Ectodermal cell (in vitro differentiated cells): ENCODE measurements around the gene ADAMTS2.

ENCODE experiments used
- H3K27ac ChIP-seq: 2 replicates; pipeline ENCODE4 v1.7.0; 2013; ENCODE audit warnings: mild to moderate bottlenecking, low read depth, low read length; ENCODE audit not compliant: insufficient read depth, poor library complexity, severe bottlenecking
- H3K27me3 ChIP-seq: 2 replicates; pipeline ENCODE4 v1.7.0; 2013; ENCODE audit warnings: mild to moderate bottlenecking, low read length; ENCODE audit not compliant: insufficient read depth, control insufficient read depth, poor library complexity, severe bottlenecking
- H3K36me3 ChIP-seq: one replicate; pipeline ENCODE4 v1.7.0; 2013; ENCODE audit warnings: low read length; ENCODE audit not compliant: control insufficient read depth, insufficient read depth
- H3K4me1 ChIP-seq: one replicate; pipeline ENCODE4 v1.7.0; 2013; ENCODE audit warnings: low read length; ENCODE audit not compliant: control insufficient read depth, insufficient read depth
- H3K4me3 ChIP-seq: 2 replicates; pipeline ENCODE4 v1.7.0; 2013; ENCODE audit warnings: low read depth, low read length, control low read depth; ENCODE audit not compliant: insufficient read depth
- H3K9me3 ChIP-seq: 2 replicates; pipeline ENCODE4 v1.7.0; 2013; ENCODE audit warnings: mild to moderate bottlenecking, low read length, moderate library complexity; ENCODE audit not compliant: control insufficient read depth
- WGBS, 2 experiments: methylation state at CpG; one replicate each; pipeline ENCODE4 v1.1.7; 2013; ENCODE audit warnings: missing lambda C conversion rate in 2 of 2; 5-methylcytosine and 5-hydroxymethylcytosine counted together

ADAMTS2 gene

GRCh38 chr5:179135006-179135405, 210.3 kb downstream of the ADAMTS2 start:
- Histone ChIP-seq H3K27ac (no peak overlapping the region), H3K4me1 (no peaks in the 10 kb centered on the region), H3K9me3 (no peaks in the 10 kb centered on the region), H3K36me3 (no peaks in the 10 kb centered on the region), H3K4me3 (no peak overlapping the region), H3K27me3 (no peaks in the 10 kb centered on the region)
- 84 to 89% methylated on average over 19 of the region's 19 CpGs for WGBS, 2 experiments

- Histone ChIP-seq H3K27ac (no peak overlapping the region), H3K4me3 (no peak overlapping the region), H3K4me1 (no peaks in the 10 kb centered on the region), H3K36me3 (no peaks in the 10 kb centered on the region), H3K27me3 (no peaks in the 10 kb centered on the region), H3K9me3 (no peaks in the 10 kb centered on the region)
- WGBS, 2 experiments, result 89 to 92% methylated on average over 16 of the region's 16 CpGs
Observed at GRCh38 chr5:179134511-179134910, 210.8 kb downstream of the ADAMTS2 start.

- Histone ChIP-seq H3K27me3 (no peaks in the 10 kb centered on the region), H3K9me3 (no peaks in the 10 kb centered on the region), H3K36me3 (no peaks in the 10 kb centered on the region), H3K27ac (no peak overlapping the region), H3K4me3 (no peak overlapping the region), H3K4me1 (no peaks in the 10 kb centered on the region)
- 89 to 91% methylated on average over 23 of the region's 23 CpGs for WGBS, 2 experiments
Observed at GRCh38 chr5:179132586-179133355, 212.5 kb downstream of the ADAMTS2 start.

- WGBS, 2 experiments, result 88% methylated on average over 15 of the region's 15 CpGs
- Histone ChIP-seq H3K36me3 (no peaks in the 10 kb centered on the region), H3K27ac (no peak overlapping the region), H3K9me3 (no peaks in the 10 kb centered on the region), H3K27me3 (no peaks in the 10 kb centered on the region), H3K4me1 (no peaks in the 10 kb centered on the region), H3K4me3 (no peak overlapping the region)
Observed at GRCh38 chr5:179131886-179132585, 213.2 kb downstream of the ADAMTS2 start.

GRCh38 chr5:179131321-179131835, 213.9 kb downstream of the ADAMTS2 start:
- Histone ChIP-seq H3K4me3 (no peak overlapping the region), H3K27me3 (no peaks in the 10 kb centered on the region), H3K4me1 (no peaks in the 10 kb centered on the region), H3K27ac (no peak overlapping the region), H3K36me3 (no peaks in the 10 kb centered on the region), H3K9me3 (no peaks in the 10 kb centered on the region)
- WGBS, 2 experiments, result 87 to 95% methylated on average over 10 of the region's 10 CpGs

GRCh38 chr5:179130101-179130681, 215.1 kb downstream of the ADAMTS2 start:
- H3K9me3 ChIP-seq, result no peaks in the 10 kb centered on the region
- no peak overlapping the region for H3K4me3 ChIP-seq
- H3K27me3 ChIP-seq, result no peaks in the 10 kb centered on the region
- H3K36me3 ChIP-seq, result no peaks in the 10 kb centered on the region
- H3K4me1 ChIP-seq, result no peaks in the 10 kb centered on the region
- WGBS, 2 experiments, result 92 to 94% methylated on average over 14 of the region's 14 CpGs
- H3K27ac ChIP-seq, result no peak overlapping the region

- Histone ChIP-seq H3K36me3 (no peaks in the 10 kb centered on the region), H3K27ac (no peak overlapping the region), H3K4me1 (no peaks in the 10 kb centered on the region), H3K27me3 (no peaks in the 10 kb centered on the region), H3K4me3 (no peak overlapping the region), H3K9me3 (no peaks in the 10 kb centered on the region)
- 92 to 93% methylated on average over 18 of the region's 18 CpGs for WGBS, 2 experiments
Observed at GRCh38 chr5:179129607-179130071, 215.6 kb downstream of the ADAMTS2 start.

GRCh38 chr5:179128976-179129375, 216.3 kb downstream of the ADAMTS2 start:
- 90 to 93% methylated on average over 14 of the region's 14 CpGs for WGBS, 2 experiments
- no peaks in the 10 kb centered on the region for H3K4me1 ChIP-seq
- H3K9me3 ChIP-seq, result no peaks in the 10 kb centered on the region
- H3K27me3 ChIP-seq, result no peaks in the 10 kb centered on the region
- no peak overlapping the region for H3K4me3 ChIP-seq
- H3K27ac ChIP-seq, result no peak overlapping the region
- no peaks in the 10 kb centered on the region for H3K36me3 ChIP-seq

- no peaks in the 10 kb centered on the region for H3K36me3 ChIP-seq
Observed at GRCh38 chr5:179128041-179128365, 217.3 kb downstream of the ADAMTS2 start.

More at GRCh38 chr5:179128041-179128365, 217.3 kb downstream of the ADAMTS2 start:
- Histone ChIP-seq H3K27ac (no peak overlapping the region), H3K9me3 (no peaks in the 10 kb centered on the region), H3K4me1 (no peaks in the 10 kb centered on the region), H3K27me3 (no peaks in the 10 kb centered on the region), H3K4me3 (no peak overlapping the region)
- 88 to 89% methylated on average over 10 of the region's 10 CpGs for WGBS, 2 experiments
